GM20000 (cell line): Measurements from ENCODE around the gene WAPL.

Experiments
- DNase-seq: peaks from one replicate; pipeline ENCODE4 v3.0.0; 2012; ENCODE audit warnings: low spot score
- CTCF ChIP-seq: IDR thresholded peaks from 2 replicates; pipeline ENCODE4 v1.5.1; 2012; ENCODE audit warnings: mild to moderate bottlenecking, control low read depth; ENCODE audit errors: extremely low read depth, missing control alignments

WAPL gene

DNA sequence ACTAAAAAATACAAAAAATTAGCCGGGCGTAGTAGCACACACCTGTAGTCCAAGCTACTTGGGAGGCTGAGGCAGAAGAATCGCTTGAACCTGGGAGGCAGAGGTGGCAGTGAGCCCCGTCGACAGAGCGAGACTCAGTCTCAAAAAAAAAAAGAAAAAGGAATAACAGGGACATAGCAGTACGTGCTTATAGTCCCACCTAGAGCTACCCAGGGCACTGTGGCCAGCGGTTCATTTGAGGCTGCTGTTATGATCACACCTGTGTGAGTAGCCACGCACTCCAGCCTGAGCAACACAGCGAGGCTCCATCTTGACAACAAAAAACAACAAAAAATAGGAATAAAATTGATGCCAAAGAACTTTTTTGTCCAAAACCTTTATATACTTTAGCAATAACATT lies 17.1 kb downstream of the WAPL start:
- no peak for DNase-seq
- TF ChIP-seq CTCF: no peak

GRCh38 chr10:86500846-86501245 lies 20.7 kb downstream of the WAPL start:
- no peak for TF ChIP-seq CTCF
- no peak for DNase-seq

DNA sequence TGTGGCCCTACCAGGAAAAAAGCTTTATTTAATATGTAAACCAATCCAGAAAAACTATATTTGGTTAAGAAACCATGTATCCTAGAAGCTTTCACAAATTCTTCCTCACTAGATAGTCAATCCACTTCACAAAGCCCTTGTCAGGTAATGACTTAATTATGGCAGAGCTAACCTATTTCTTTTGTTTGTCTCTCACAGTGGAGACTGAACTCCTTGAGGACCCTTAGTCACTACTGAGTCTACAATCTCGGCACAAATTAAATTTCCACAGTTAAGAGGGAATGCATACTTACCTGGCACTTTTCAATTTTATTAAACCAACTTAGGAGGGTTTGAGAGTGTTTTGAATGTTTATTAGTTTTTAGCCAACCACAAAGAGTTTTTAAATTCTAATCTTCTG lies 23.0 kb downstream of the WAPL start:
- TF ChIP-seq CTCF: no peak
- no peak for DNase-seq

DNA sequence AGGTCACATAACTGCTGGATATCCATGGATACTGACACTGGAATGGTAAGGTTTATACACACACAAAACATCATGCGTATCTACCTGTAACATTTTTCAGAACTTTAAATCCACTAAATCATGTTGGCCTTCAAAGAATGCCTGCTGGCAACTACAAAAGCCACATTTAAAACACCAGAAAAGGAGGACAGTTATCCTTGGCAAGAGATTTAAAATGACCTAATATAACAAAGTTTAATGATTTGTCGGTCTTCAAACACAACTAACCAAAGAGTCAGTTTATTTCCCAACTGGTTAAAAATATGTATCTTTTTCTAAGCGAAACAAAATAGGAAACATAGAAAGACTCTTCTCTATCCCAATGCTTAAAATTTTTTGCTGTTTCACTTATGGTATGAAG lies 24.0 kb downstream of the WAPL start:
- DNase-seq: no peak
- TF ChIP-seq CTCF: no peak

DNA sequence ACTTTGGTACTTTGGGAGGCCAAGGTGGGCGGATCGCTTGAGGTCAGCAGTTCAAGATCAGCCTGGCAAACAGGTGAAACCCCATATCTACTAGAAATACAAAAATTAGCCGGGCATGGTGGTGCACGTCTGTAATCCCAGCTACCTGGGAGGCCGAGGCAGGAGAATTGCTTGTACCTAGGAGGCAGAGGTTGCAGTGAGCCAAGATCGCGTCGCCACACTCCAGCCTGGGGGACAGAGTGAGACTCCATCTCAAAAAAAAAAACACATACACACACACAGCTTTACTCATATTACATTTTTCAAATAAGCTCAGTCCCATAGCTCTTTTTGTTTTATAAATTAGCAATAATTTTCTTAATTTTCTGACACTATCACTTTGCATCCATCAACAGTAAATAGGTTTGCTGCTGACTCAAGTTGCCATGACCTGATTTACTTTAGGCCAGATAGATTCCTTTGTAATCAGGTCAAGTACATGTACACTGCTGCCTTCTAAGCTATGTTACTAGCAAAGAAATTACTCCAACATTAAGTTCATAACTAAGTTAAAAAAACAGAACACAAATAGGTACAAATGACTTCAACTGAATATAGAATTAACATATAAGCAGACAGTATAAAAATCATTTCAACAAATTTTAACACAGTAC lies 31.5 kb downstream of the WAPL start:
- no peak for TF ChIP-seq CTCF
- DNase-seq: no peak

DNA sequence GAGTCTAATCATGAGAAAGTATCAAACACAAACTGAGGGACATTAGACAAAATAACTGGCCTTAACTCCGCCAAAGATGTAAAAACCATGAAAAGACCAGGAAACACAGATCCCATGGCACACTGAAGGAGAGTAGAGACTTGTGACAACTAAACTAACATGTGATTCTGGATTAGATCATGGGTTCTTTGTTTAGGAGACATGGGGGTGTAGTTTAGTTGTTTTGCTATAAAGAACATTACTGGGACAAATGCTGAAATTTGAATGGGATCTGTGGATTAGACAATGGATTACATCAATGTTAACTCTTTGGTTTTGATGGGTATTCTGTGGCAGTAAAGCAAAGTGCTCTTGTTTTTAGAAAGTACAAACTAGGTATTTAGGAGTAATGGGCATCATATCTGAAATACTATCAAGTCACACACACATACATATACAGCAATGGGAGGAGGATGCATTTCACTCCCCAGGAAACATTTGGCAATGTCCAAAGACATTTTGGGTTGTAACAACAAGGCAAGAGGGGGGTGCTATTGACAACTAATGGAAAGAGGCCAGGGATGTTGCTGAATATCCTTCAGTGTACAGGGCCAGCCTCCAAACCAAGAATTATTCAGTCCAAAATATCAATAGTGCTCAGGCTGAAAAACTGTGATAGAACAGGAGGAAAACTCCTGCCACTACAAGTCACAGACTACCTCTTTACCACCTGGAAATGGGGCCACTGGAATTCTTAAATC lies 32.4 kb downstream of the WAPL start:
- no peak for TF ChIP-seq CTCF
- no peak for DNase-seq

DNA sequence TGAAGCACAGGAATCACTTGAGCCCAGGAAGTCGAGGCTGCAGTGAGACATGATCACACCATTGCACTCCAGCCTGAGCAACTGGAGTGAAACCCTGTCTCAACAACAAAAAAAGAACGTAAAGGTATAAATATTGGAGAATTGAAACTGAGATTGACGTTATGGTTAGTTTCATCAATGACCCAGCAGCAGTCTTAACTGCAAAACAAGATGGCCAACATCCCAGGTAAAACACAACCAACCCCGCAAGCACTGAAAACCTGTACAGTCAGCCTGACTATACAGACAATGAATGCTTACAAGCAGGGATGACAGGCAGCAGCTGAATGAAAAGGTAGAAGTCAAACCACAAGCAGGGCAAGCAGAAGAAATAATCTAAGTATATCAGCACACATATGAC lies 34.7 kb downstream of the WAPL start:
- DNase-seq: no peak
- TF ChIP-seq CTCF: no peak
